ENCODE data around the gene IL10RB. TPM values are rescaled to one million over a fixed set of nuclear protein-coding genes. Genes with fewer than 3 reads are reported as not detected.

The IL10RB gene
- polyA plus RNA-seq, 2 of the 4 experiments (the other 2 are of a cell fraction), result 17.0 to 31.9 TPM

GRCh38 chr21:33327792-33328433, 61.7 kb downstream of the IL10RB start:
- WGBS (ENCODE audit: missing lambda C conversion rate), result 92% methylated on average over 7 of the region's 7 CpGs
- ATAC-seq (no peak), FAIRE-seq (no peak), DNase-seq (ENCODE audit: low read depth in 1 of 2, low spot score in 1 of 2) (no peak)
- Histone ChIP-seq H3K4me1 (no peaks in the 10 kb centered on the region), H3K4me3 (no peak overlapping the region), H3K27ac (no peak overlapping the region), H3K9me3 (peaks cover 8% of the 10 kb centered on the region; the same call in 1 of the 3 replicates), H3K4me2 (no peak overlapping the region)
- ChIA-PET CTCF (interaction anchor here (1.7 kb wide), 1 partner anchor 33 kb away, joined by 6 read pairs; no protein-coding TSS in a partner anchor), POLR2A (no interaction called here)
- no peak for TF ChIP-seq POLR2A (IDR thresholded peaks at IDR 0.05; ENCODE audit: low read length)

DNA sequence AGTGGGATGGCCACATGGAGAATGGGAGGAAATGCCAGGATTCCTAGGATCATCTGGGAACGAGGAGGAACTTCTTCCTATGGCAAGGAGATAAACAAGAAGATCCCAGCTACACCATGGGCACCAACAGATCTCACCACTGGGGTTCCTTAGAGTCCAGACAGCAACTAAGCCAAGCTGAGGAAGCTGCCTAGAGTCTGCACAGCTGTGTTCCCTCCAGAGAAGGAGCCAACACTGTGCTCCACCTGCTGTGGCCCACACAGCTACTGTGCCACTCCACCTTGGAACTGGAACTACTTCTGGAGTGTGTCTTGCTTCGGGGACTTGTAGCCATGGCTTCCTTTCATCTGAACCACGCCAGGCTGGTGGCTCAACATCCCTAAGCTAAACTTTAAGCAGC, 64.6 kb downstream of the IL10RB start:
- no peak for DNase-seq (ENCODE audit: low read depth in 1 of 2, low spot score in 1 of 2)
- WGBS (ENCODE audit: missing lambda C conversion rate), result 86% methylated on average over 3 of the region's 3 CpGs
- FAIRE-seq, result no peak
- no peak for TF ChIP-seq ESRRA (IDR thresholded peaks at IDR 0.05; ENCODE audit: borderline replicate concordance, low read length)
- no peak for TF ChIP-seq FOSB (CRISPR knock-in tag; IDR thresholded peaks at IDR 0.05)
- no peak for TF ChIP-seq NPAS2 (CRISPR knock-in tag; IDR thresholded peaks at IDR 0.05; ENCODE audit: borderline replicate concordance)
- TF ChIP-seq NFE2L2 (conservative IDR thresholded peaks at IDR 0.05; ENCODE audit: low read length), result no peak
- no peak for TF ChIP-seq TP53 (CRISPR knock-in tag; IDR thresholded peaks at IDR 0.05)
- no peak for TF ChIP-seq MYC (IDR thresholded peaks at IDR 0.05; ENCODE audit: borderline replicate concordance, low read length)
- no peak for TF ChIP-seq HEYL (CRISPR knock-in tag; IDR thresholded peaks at IDR 0.05)
- no peak for TF ChIP-seq EHF (CRISPR knock-in tag; IDR thresholded peaks at IDR 0.05)
- no peak for TF ChIP-seq PHF8 (IDR thresholded peaks at IDR 0.05; ENCODE audit: borderline replicate concordance, low read depth)
- no peak for TF ChIP-seq HOXB13 (CRISPR knock-in tag; IDR thresholded peaks at IDR 0.05; ENCODE audit: low read depth)
- TF ChIP-seq SREBF2 (IDR thresholded peaks at IDR 0.05), result no peak
- TF ChIP-seq POLR2AphosphoS2 (conservative IDR thresholded peaks at IDR 0.05; ENCODE audit: low read length), result no peak
- TF ChIP-seq CHD4 (IDR thresholded peaks at IDR 0.05; ENCODE audit: borderline replicate concordance), result no peak
- TF ChIP-seq, protein P1, sequence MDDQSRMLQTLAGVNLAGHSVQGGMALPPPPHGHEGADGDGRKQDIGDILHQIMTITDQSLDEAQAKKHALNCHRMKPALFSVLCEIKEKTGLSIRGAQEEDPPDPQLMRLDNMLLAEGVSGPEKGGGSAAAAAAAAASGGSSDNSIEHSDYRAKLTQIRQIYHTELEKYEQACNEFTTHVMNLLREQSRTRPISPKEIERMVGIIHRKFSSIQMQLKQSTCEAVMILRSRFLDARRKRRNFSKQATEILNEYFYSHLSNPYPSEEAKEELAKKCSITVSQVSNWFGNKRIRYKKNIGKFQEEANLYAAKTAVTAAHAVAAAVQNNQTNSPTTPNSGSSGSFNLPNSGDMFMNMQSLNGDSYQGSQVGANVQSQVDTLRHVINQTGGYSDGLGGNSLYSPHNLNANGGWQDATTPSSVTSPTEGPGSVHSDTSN (IDR thresholded peaks at IDR 0.05), result no peak
- TF ChIP-seq GATA3 (IDR thresholded peaks at IDR 0.05; ENCODE audit: borderline replicate concordance), result no peak
- TF ChIP-seq EHMT2 (IDR thresholded peaks at IDR 0.05; ENCODE audit: low read depth), result no peak
- TF ChIP-seq HOXA7 (CRISPR knock-in tag; IDR thresholded peaks at IDR 0.05), result no peak
- ATAC-seq, result no peak
- Histone ChIP-seq H3K27ac (no peak overlapping the region), H3K4me1 (no peaks in the 10 kb centered on the region), H3K4me2 (no peak overlapping the region), H3K4me3 (no peak overlapping the region), H3K9me3 (peaks cover 11% of the 10 kb centered on the region; the same call in 1 of the 3 replicates)
- POLR2A ChIA-PET, result no interaction called here
- CTCF ChIA-PET, result interaction anchor here (0.9 to 4.1 kb wide), 3 partner anchors 30 to 131 kb away, joined by 3 to 17 read pairs (median 3); no protein-coding TSS in a partner anchor

DNA sequence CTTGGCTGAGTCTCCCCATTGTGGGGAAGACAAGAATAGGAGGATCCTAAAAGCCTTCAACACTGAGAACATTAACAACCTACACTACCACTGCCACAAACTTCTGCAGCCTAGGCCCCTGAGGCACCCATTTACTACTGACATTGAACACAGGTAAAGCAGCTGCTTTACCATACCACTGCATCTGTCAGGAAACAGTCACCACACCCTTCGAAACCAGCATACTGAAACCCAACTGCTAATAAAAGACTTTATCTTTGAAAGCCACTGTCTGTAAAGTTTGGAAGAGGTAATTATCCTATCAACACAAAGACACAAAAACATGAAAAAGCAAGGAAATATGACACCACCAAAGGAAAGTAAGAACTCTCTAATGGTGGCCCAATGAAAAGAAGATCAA, 66.0 kb downstream of the IL10RB start:
- no peak for TF ChIP-seq FOSB (CRISPR knock-in tag; IDR thresholded peaks at IDR 0.05)
- TF ChIP-seq ZNF302 (CRISPR knock-in tag; IDR thresholded peaks at IDR 0.05), result no peak
- TF ChIP-seq MAFK (IDR thresholded peaks at IDR 0.05; ENCODE audit: partially characterized antibody), result no peak
- no peak for TF ChIP-seq EHF (CRISPR knock-in tag; IDR thresholded peaks at IDR 0.05)
- TF ChIP-seq CEBPB (IDR thresholded peaks at IDR 0.05), result no peak
- TF ChIP-seq SMC3 (IDR thresholded peaks at IDR 0.05), result no peak
- no peak for TF ChIP-seq NFE2L2 (conservative IDR thresholded peaks at IDR 0.05; ENCODE audit: low read length)
- TF ChIP-seq CHD2 (IDR thresholded peaks at IDR 0.05; ENCODE audit: low read length, partially characterized antibody), result no peak
- 87% methylated on average over 1 of the region's 1 CpG for WGBS (ENCODE audit: missing lambda C conversion rate)
- ChIA-PET CTCF (interaction anchor here (1.3 to 4.1 kb wide), 2 partner anchors 29 to 113 kb away, joined by 3 to 17 read pairs; no protein-coding TSS in a partner anchor), POLR2A (no interaction called here)
- DNase-seq (ENCODE audit: low read depth in 1 of 2, low spot score in 1 of 2) (no peak), ATAC-seq (no peak), FAIRE-seq (no peak)
- Histone ChIP-seq H3K4me3 (no peak overlapping the region), H3K4me2 (no peak overlapping the region), H3K4me1 (no peaks in the 10 kb centered on the region), H3K27ac (no peak overlapping the region), H3K9me3 (peaks cover 11% of the 10 kb centered on the region; the same call in 1 of the 3 replicates)

Data from A549 (cell line).